ENCODE measurements around the gene SHC4. TPM values are rescaled to one million over a fixed set of nuclear protein-coding genes. Genes with fewer than 3 reads are reported as not detected.

SHC4 gene
- total RNA-seq, 1 donor from 2014 or later: 4.5 TPM

DNA sequence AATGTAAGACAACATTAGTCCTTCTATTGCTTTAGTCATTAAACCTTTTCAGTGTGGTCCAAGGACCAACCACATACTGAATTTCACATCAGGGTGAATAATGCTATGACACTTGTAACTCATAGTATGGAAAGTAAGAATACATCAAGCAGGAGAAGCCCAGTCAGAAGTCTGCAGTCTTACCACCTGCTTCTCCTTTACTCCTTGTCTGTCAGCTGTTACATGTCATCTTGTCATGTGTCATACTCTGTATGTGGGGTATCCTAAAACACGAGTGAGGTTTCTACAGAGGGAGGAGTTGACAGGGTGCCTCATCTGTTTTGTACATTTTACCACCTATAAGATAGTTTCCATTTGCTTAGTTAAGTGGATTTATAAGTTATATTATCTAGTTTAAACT lies 118.6 kb downstream of the SHC4 start:
- H3K4me1 Mint-ChIP-seq (ENCODE audit: unreplicated experiment): no peaks in the 10 kb centered on the region
- no peaks in the 10 kb centered on the region for H3K9me3 Mint-ChIP-seq
- no peaks in the 10 kb centered on the region for H3K27me3 Mint-ChIP-seq
- TF ChIP-seq, protein P1, sequence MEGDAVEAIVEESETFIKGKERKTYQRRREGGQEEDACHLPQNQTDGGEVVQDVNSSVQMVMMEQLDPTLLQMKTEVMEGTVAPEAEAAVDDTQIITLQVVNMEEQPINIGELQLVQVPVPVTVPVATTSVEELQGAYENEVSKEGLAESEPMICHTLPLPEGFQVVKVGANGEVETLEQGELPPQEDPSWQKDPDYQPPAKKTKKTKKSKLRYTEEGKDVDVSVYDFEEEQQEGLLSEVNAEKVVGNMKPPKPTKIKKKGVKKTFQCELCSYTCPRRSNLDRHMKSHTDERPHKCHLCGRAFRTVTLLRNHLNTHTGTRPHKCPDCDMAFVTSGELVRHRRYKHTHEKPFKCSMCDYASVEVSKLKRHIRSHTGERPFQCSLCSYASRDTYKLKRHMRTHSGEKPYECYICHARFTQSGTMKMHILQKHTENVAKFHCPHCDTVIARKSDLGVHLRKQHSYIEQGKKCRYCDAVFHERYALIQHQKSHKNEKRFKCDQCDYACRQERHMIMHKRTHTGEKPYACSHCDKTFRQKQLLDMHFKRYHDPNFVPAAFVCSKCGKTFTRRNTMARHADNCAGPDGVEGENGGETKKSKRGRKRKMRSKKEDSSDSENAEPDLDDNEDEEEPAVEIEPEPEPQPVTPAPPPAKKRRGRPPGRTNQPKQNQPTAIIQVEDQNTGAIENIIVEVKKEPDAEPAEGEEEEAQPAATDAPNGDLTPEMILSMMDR (conservative IDR thresholded peaks at IDR 0.05): no peak
- H3K36me3 Mint-ChIP-seq: no peaks in the 10 kb centered on the region
- no peak overlapping the region for H3K4me3 Mint-ChIP-seq
- no peak overlapping the region for H3K27ac Mint-ChIP-seq
- DNase-seq (ENCODE audit: extremely low spot score, unreplicated experiment): no peak

DNA sequence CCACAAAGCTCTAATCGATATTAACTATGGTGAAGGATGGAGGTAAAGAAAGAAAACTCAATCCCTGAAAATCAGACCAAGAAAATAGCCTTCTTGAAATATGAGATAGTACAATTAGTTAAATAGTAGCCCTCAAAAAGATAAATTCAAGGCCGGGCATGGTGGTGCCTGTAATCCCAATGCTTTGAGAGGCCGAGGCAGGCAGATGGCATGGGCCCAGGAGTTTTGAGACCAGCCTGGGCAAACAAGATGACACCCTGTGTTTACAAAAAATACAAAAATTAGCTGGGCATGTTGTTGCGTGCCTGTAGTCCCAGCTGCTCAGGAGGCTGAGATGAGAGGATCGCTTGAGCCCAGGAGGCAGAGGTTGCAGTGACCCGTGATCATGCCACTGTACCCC lies 121.2 kb downstream of the SHC4 start:
- H3K27me3 Mint-ChIP-seq: no peaks in the 10 kb centered on the region
- H3K27ac Mint-ChIP-seq: no peak overlapping the region
- no peaks in the 10 kb centered on the region for H3K4me1 Mint-ChIP-seq (ENCODE audit: unreplicated experiment)
- TF ChIP-seq, protein P1 (conservative IDR thresholded peaks at IDR 0.05): no peak
- no peak overlapping the region for H3K4me3 Mint-ChIP-seq
- no peaks in the 10 kb centered on the region for H3K36me3 Mint-ChIP-seq
- no peaks in the 10 kb centered on the region for H3K9me3 Mint-ChIP-seq
- no peak for DNase-seq (ENCODE audit: extremely low spot score, unreplicated experiment)

DNA sequence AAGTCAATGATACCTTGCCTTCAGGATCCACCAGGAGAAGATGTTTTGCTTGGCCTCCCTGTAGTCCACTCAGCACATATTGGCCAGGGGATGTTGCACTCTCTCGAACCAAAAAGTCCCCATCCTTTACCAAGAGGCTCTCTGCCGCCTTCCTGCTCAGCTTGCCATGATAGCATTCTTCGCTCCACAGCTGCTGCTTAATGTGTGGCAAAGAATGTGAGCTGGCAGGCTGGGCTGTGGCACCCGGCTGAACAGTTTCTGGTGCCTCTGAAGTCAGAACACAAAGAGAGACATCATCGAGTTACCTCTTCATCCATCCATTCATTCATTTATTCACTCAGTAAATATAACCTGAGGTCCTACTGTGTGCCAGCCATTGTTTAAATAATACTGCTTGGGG lies 129.0 kb downstream of the SHC4 start:
- H3K4me1 Mint-ChIP-seq (ENCODE audit: unreplicated experiment): no peaks in the 10 kb centered on the region
- H3K4me3 Mint-ChIP-seq: no peak overlapping the region
- TF ChIP-seq, protein P1 (conservative IDR thresholded peaks at IDR 0.05): no peak
- no peak for DNase-seq (ENCODE audit: extremely low spot score, unreplicated experiment)
- H3K9me3 Mint-ChIP-seq: peaks cover 6% of the 10 kb centered on the region
- no peaks in the 10 kb centered on the region for H3K36me3 Mint-ChIP-seq
- H3K27me3 Mint-ChIP-seq: no peaks in the 10 kb centered on the region
- H3K27ac Mint-ChIP-seq: no peak overlapping the region

DNA sequence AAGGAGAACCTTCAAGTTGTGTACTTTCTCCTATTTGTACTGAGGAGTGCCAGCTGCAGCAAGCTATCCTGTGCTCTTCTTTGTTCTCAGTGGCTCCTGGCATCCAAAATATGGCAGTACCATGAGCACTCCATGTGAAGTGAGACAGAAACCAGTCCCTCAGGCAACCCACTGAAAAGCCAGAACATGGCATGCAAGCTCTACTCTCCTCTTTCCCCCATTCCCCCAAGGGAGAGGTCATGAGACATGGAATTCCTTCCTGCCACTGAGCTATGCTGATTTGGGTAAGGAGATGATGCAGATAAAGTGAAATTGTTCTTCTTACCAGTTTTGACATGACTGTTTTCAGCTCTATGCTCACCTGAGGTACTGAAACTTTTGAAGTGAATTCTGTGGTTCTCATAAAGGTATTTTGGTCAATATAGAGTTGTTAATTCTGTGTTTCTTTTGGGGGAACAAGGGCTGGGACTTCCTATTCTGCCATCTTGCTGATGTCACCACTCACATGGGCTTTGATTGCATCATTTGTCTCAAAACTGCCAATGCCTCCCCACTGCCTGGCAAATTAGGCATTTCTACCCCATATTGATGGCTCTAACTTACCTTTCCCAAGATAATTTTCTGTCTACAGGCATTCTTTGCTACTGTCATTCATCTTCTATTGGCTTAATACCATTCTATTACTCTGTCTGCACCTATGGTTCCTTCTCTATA lies 130.0 kb downstream of the SHC4 start:
- no peak overlapping the region for H3K4me3 Mint-ChIP-seq
- H3K9me3 Mint-ChIP-seq: peaks cover 6% of the 10 kb centered on the region
- no peaks in the 10 kb centered on the region for H3K4me1 Mint-ChIP-seq (ENCODE audit: unreplicated experiment)
- H3K27ac Mint-ChIP-seq: peak overlapping the region; percentile 44
- TF ChIP-seq, protein P1 (conservative IDR thresholded peaks at IDR 0.05): no peak
- no peaks in the 10 kb centered on the region for H3K36me3 Mint-ChIP-seq
- H3K27me3 Mint-ChIP-seq: no peaks in the 10 kb centered on the region
- DNase-seq (ENCODE audit: extremely low spot score, unreplicated experiment): no peak

DNA sequence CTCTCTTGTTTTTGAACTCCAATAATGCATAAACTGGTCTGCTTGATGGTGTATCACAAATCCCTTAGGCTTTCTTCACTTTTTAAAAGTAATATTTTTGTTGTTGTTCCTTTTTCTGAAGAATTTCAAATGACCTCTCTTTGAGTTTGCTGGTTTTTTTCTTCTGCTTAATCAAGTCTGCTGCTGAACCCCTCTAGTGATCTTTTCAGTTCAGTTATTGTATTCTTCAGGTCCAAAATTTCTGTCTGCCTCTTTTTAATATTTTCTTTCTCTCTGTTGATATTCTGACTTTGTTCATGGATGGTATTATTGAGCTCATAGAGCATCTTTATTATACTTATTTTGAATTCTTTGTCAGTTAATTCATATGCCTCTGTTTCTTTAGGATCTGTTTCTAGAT lies 131.1 kb downstream of the SHC4 start:
- no peaks in the 10 kb centered on the region for H3K27me3 Mint-ChIP-seq
- H3K27ac Mint-ChIP-seq: no peak overlapping the region
- H3K4me1 Mint-ChIP-seq (ENCODE audit: unreplicated experiment): no peaks in the 10 kb centered on the region
- no peak overlapping the region for H3K4me3 Mint-ChIP-seq
- no peak for DNase-seq (ENCODE audit: extremely low spot score, unreplicated experiment)
- TF ChIP-seq, protein P1 (conservative IDR thresholded peaks at IDR 0.05): no peak
- H3K36me3 Mint-ChIP-seq: no peaks in the 10 kb centered on the region
- H3K9me3 Mint-ChIP-seq: peaks cover 6% of the 10 kb centered on the region
